Hair follicular keratinocyte (primary cell): ENCODE measurements around the gene ERLEC1. TPM values are rescaled to one million over a fixed set of nuclear protein-coding genes. Genes with fewer than 3 reads are reported as not detected.

Experiments
- total RNA-seq: library from RNA; depleted of rRNA; stranded (reverse); fragments of >200 nt; gene quantifications from 2 replicates; pipeline ENCODE4 v1.2.3, GENCODE V29; 2015

The ERLEC1 gene
- 53.3 and 60.8 TPM in 2 replicates for total RNA-seq

GRCh38 chr2:53786705-53787613, at the start of gene ERLEC1, which contains the start of gene ASB3:
Gene ERLEC1 (plus strand): TSS chr2:53787044. CDS start chr2:53787211, 167 bp downstream.
Gene ASB3 (minus strand): TSS chr2:53786953. CDS start chr2:53765572, 21,381 bp downstream.

GRCh38 chr2:53767405-53768241, 19.2 kb upstream of the ERLEC1 start, which contains the start of gene CHAC2:
Gene CHAC2 (plus strand): TSS chr2:53767804. CDS start chr2:53767887, 83 bp downstream.

GRCh38 chr2:53859206-53860181, 72.7 kb downstream of the ERLEC1 start, which contains the start of gene GPR75:
Gene GPR75 (minus strand): TSS chr2:53859967. CDS start chr2:53854756, 5,211 bp downstream.

Other genes starting within 250 kb of the ERLEC1 start
- 7.7 and 17.5 TPM in 2 replicates for gene CHAC2, start 19.2 kb upstream of the ERLEC1 start, total RNA-seq
- 8.0 and 13.2 TPM in 2 replicates for gene ASB3, start 91 bp upstream of the ERLEC1 start, total RNA-seq
- gene GPR75, start 72.9 kb downstream of the ERLEC1 start, total RNA-seq = 0.15 and 0.62 TPM in 2 replicates
- 42.4 and 50.0 TPM in 2 replicates for gene PSME4, start 183.9 kb downstream of the ERLEC1 start, total RNA-seq